ENCODE measurements around the gene RAB8B.

RAB8B gene

DNA sequence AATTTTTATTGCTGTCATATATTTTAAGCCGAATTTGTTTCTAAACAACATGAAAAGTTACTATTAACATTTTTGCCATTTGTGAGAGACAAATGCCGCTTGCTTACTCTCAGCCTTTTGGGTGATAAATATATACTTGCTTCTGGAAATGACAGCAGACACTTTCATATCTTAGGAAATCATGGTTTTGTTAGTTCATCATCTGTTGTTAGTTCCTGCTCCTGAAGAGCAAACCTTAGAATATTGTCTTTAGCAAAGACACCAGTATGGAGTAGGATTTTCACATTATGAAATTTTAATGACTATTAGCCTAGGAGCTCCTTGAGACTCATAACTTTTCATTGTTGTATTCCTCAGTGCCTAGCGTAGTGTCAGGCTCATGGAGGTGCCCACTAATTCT is 36.0 kb downstream of the RAB8B start:
- H3K4me3 ChIP-seq (ENCODE audit: insufficient read depth, low read length, poor library complexity, severe bottlenecking) = no peak overlapping the region
- H3F3A ChIP-seq (ENCODE audit: insufficient read depth) = no peaks in the 10 kb centered on the region
- no peak overlapping the region for H3K4me2 ChIP-seq (ENCODE audit: low read depth, low read length, poor library complexity, severe bottlenecking)
- peaks cover 48% of the 10 kb centered on the region for H3K79me2 ChIP-seq (ENCODE audit: insufficient read depth, low read length)
- H4K20me1 ChIP-seq (ENCODE audit: low read depth, low read length) = no peaks in the 10 kb centered on the region
- H3K27me3 ChIP-seq (ENCODE audit: low read length) = no peaks in the 10 kb centered on the region
- H2AFZ ChIP-seq (ENCODE audit: low read depth, low read length, severe bottlenecking) = no peak overlapping the region
- H3K27ac ChIP-seq (ENCODE audit: low read depth, low read length) = no peak overlapping the region
- H3K9ac ChIP-seq (ENCODE audit: low read length) = no peak overlapping the region
- TF ChIP-seq, protein P1, sequence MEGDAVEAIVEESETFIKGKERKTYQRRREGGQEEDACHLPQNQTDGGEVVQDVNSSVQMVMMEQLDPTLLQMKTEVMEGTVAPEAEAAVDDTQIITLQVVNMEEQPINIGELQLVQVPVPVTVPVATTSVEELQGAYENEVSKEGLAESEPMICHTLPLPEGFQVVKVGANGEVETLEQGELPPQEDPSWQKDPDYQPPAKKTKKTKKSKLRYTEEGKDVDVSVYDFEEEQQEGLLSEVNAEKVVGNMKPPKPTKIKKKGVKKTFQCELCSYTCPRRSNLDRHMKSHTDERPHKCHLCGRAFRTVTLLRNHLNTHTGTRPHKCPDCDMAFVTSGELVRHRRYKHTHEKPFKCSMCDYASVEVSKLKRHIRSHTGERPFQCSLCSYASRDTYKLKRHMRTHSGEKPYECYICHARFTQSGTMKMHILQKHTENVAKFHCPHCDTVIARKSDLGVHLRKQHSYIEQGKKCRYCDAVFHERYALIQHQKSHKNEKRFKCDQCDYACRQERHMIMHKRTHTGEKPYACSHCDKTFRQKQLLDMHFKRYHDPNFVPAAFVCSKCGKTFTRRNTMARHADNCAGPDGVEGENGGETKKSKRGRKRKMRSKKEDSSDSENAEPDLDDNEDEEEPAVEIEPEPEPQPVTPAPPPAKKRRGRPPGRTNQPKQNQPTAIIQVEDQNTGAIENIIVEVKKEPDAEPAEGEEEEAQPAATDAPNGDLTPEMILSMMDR (IDR thresholded peaks at IDR 0.05; ENCODE audit: insufficient read depth, low read length, poor library complexity, severe bottlenecking) = no peak
- no peak for TF ChIP-seq EZH2phosphoT487 (conservative IDR thresholded peaks at IDR 0.05; ENCODE audit: low read length)
- H3K36me3 ChIP-seq (ENCODE audit: low read length) = no peaks in the 10 kb centered on the region
- no peaks in the 10 kb centered on the region for H3K9me2 ChIP-seq (replicated peaks; ENCODE audit: insufficient read depth, low read length)
- no peaks in the 10 kb centered on the region for H3K9me3 ChIP-seq (ENCODE audit: insufficient read depth, low read length)

DNA sequence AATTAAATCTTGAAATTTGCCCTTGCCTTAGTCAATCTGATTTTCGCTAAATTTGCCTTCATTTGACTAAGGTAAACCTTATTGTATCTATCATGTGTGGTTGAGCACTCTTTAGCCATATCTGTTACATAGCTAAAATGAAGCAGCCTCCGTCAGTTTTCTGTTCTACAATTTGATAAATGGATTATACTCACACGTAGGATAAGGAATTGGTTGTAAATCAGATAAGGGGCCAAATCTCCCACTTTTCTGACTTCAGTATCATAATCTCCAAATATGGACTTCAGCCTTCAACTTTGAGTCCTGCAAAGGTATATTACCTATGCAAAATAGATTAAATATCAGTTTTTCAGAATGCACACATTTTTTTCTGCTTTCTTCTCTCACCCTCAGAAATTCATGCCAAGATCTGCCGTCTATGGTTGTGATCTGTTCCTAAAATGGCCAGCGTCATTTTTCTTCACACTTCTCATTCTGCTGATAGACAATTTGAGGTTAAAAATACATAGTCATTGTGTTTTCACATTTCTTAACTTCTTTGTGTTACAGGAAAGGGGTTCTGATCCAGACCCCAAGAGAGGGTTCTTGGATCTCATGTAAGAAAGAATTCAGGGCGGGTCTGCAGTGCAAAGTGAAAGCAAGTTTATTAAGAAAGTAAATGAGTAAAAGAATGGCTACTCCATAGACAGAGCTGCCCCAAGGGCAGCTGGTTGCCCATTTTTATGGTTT is 36.9 kb downstream of the RAB8B start:
- Histone ChIP-seq H3K4me2 (ENCODE audit: low read depth, low read length, poor library complexity, severe bottlenecking) (no peak overlapping the region), H3K36me3 (ENCODE audit: low read length) (no peaks in the 10 kb centered on the region), H3F3A (ENCODE audit: insufficient read depth) (peaks cover 1% of the 10 kb centered on the region; the same call in 1 of the 2 replicates), H3K79me2 (ENCODE audit: insufficient read depth, low read length) (peaks cover 46% of the 10 kb centered on the region), H3K9ac (ENCODE audit: low read length) (no peak overlapping the region), H2AFZ (ENCODE audit: low read depth, low read length, severe bottlenecking) (no peak overlapping the region), H3K27ac (ENCODE audit: low read depth, low read length) (no peak overlapping the region), H4K20me1 (ENCODE audit: low read depth, low read length) (no peaks in the 10 kb centered on the region), H3K9me3 (ENCODE audit: insufficient read depth, low read length) (no peaks in the 10 kb centered on the region), H3K27me3 (ENCODE audit: low read length) (no peaks in the 10 kb centered on the region), H3K9me2 (replicated peaks; ENCODE audit: insufficient read depth, low read length) (no peaks in the 10 kb centered on the region), H3K4me3 (ENCODE audit: insufficient read depth, low read length, poor library complexity, severe bottlenecking) (no peak overlapping the region)
- no peak for TF ChIP-seq EZH2phosphoT487 (conservative IDR thresholded peaks at IDR 0.05; ENCODE audit: low read length)

DNA sequence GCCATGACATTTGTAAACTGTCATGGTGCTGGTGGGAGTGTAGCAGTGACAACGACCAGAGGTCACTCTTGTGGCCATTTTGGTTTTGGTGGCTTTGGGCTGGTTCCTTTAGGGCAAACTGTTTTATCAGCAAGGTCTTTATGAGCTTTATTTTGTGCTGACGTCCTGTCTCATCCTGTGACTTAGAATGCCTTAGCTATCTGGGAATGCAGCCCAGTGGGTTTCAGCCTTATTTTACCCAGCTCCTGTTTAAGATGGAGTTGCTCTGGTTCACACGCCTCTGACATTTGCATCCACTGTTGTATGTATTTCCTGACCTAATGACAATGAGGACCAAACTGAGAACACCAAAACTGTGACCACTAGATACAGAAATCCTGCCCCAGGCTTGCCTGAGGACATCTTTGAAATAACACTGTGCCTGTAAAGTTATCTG is 37.6 kb downstream of the RAB8B start:
- H3K4me3 ChIP-seq (ENCODE audit: insufficient read depth, low read length, poor library complexity, severe bottlenecking) = no peak overlapping the region
- TF ChIP-seq, protein P1 (IDR thresholded peaks at IDR 0.05; ENCODE audit: insufficient read depth, low read length, poor library complexity, severe bottlenecking) = no peak
- no peak for TF ChIP-seq EZH2phosphoT487 (conservative IDR thresholded peaks at IDR 0.05; ENCODE audit: low read length)
- H3K27ac ChIP-seq (ENCODE audit: low read depth, low read length) = no peak overlapping the region
- H3F3A ChIP-seq (ENCODE audit: insufficient read depth) = peaks cover 8% of the 10 kb centered on the region
- H3K4me2 ChIP-seq (ENCODE audit: low read depth, low read length, poor library complexity, severe bottlenecking) = no peak overlapping the region
- no peak overlapping the region for H3K9ac ChIP-seq (ENCODE audit: low read length)
- H2AFZ ChIP-seq (ENCODE audit: low read depth, low read length, severe bottlenecking) = no peak overlapping the region
- H4K20me1 ChIP-seq (ENCODE audit: low read depth, low read length) = no peaks in the 10 kb centered on the region
- H3K9me2 ChIP-seq (replicated peaks; ENCODE audit: insufficient read depth, low read length) = no peaks in the 10 kb centered on the region
- peaks cover 46% of the 10 kb centered on the region for H3K79me2 ChIP-seq (ENCODE audit: insufficient read depth, low read length)
- no peaks in the 10 kb centered on the region for H3K27me3 ChIP-seq (ENCODE audit: low read length)
- no peaks in the 10 kb centered on the region for H3K9me3 ChIP-seq (ENCODE audit: insufficient read depth, low read length)
- H3K36me3 ChIP-seq (ENCODE audit: low read length) = no peaks in the 10 kb centered on the region

DNA sequence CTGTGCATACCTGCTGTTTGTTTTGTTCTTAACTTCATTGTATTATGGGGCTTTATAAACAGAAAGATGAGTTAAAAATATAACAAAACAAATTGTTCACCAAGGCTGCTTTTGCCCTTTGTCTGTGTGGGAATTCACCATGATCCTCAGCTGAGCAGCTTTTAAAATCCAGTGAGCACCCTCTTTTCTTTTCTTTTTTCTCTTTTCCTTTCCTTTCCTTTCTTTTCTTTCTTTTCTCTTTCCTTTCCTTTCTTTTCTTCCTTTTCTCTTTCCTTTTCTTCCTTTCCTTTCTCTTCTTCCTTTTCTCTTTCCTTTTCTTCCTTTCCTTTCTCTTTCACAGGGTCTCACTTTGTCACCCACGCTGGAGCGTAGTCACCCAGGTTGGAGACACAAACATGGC is 38.3 kb downstream of the RAB8B start:
- no peak overlapping the region for H3K4me2 ChIP-seq (ENCODE audit: low read depth, low read length, poor library complexity, severe bottlenecking)
- no peaks in the 10 kb centered on the region for H4K20me1 ChIP-seq (ENCODE audit: low read depth, low read length)
- TF ChIP-seq EZH2phosphoT487 (conservative IDR thresholded peaks at IDR 0.05; ENCODE audit: low read length) = no peak
- TF ChIP-seq, protein P1 (IDR thresholded peaks at IDR 0.05; ENCODE audit: insufficient read depth, low read length, poor library complexity, severe bottlenecking) = no peak
- no peak overlapping the region for H2AFZ ChIP-seq (ENCODE audit: low read depth, low read length, severe bottlenecking)
- H3K27ac ChIP-seq (ENCODE audit: low read depth, low read length) = no peak overlapping the region
- no peaks in the 10 kb centered on the region for H3K9me3 ChIP-seq (ENCODE audit: insufficient read depth, low read length)
- H3K4me3 ChIP-seq (ENCODE audit: insufficient read depth, low read length, poor library complexity, severe bottlenecking) = no peak overlapping the region
- peaks cover 8% of the 10 kb centered on the region for H3F3A ChIP-seq (ENCODE audit: insufficient read depth)
- no peak overlapping the region for H3K9ac ChIP-seq (ENCODE audit: low read length)
- no peaks in the 10 kb centered on the region for H3K27me3 ChIP-seq (ENCODE audit: low read length)
- H3K9me2 ChIP-seq (replicated peaks; ENCODE audit: insufficient read depth, low read length) = no peaks in the 10 kb centered on the region
- no peaks in the 10 kb centered on the region for H3K36me3 ChIP-seq (ENCODE audit: low read length)
- peaks cover 47% of the 10 kb centered on the region for H3K79me2 ChIP-seq (ENCODE audit: insufficient read depth, low read length)
